GM18499 (cell line): ENCODE measurements around the gene CCDC14.
"Not testable (repeated sequence)": the region's sequence is repeated elsewhere in the genome, so short reads cannot be mapped to it uniquely, and the experiment has no call there.

Experiments used
- ATAC-seq: cut with Tn5 transposase; IDR thresholded peaks from one replicate; pipeline ENCODE4 v1.9.1; 2021; ENCODE audit warnings: moderate number of reproducible peaks; ENCODE audit not compliant: insufficient read depth, unreplicated experiment

Gene CCDC14

GRCh38 chr3:123909785-123910184 is 51.2 kb downstream of the CCDC14 start:
- no peak for ATAC-seq

- ATAC-seq, result no peak
Measured at GRCh38 chr3:123907720-123908119, 53.3 kb downstream of the CCDC14 start.

- ATAC-seq, result no peak
Measured at GRCh38 chr3:123899300-123899865, 61.6 kb downstream of the CCDC14 start.

- ATAC-seq, result no peak
Measured at GRCh38 chr3:123893012-123893411, 68.0 kb downstream of the CCDC14 start.

GRCh38 chr3:123892195-123892594 is 68.8 kb downstream of the CCDC14 start:
- ATAC-seq, result no peak

- not testable (repeated sequence) for ATAC-seq
Measured at GRCh38 chr3:123890991-123891390, 70.0 kb downstream of the CCDC14 start.

- ATAC-seq, result not testable (repeated sequence)
Measured at GRCh38 chr3:123890162-123890561, 70.9 kb downstream of the CCDC14 start.

- no peak for ATAC-seq
Measured at GRCh38 chr3:123884993-123885392, 76.0 kb downstream of the CCDC14 start.

GRCh38 chr3:123884203-123884831 is 76.7 kb downstream of the CCDC14 start, which contains the start of gene MYLK:
TSS of gene MYLK (minus strand) at chr3:123884332. CDS start at chr3:123793841, 90,491 bp downstream.
- ATAC-seq, result no peak

GRCh38 chr3:123883701-123884202 is 77.3 kb downstream of the CCDC14 start:
- ATAC-seq, result no peak

GRCh38 chr3:123883111-123883510 is 77.9 kb downstream of the CCDC14 start:
- no peak for ATAC-seq

GRCh38 chr3:123881771-123882170 is 79.3 kb downstream of the CCDC14 start:
- no peak for ATAC-seq

- no peak for ATAC-seq
Measured at GRCh38 chr3:123880998-123881561, 79.9 kb downstream of the CCDC14 start.

- no peak for ATAC-seq
Measured at GRCh38 chr3:123878807-123879206, 82.2 kb downstream of the CCDC14 start.

GRCh38 chr3:123877965-123878364 is 83.1 kb downstream of the CCDC14 start:
- ATAC-seq, result no peak

- ATAC-seq, result no peak
Measured at GRCh38 chr3:123877466-123877865, 83.6 kb downstream of the CCDC14 start.

GRCh38 chr3:123876858-123877257 is 84.2 kb downstream of the CCDC14 start:
- ATAC-seq, result no peak

GRCh38 chr3:123872621-123873020 is 88.4 kb downstream of the CCDC14 start:
- ATAC-seq, result no peak

GRCh38 chr3:123871946-123872345 is 89.1 kb downstream of the CCDC14 start:
- no peak for ATAC-seq

- ATAC-seq, result no peak
Measured at GRCh38 chr3:123870033-123870432, 91.0 kb downstream of the CCDC14 start.

- ATAC-seq, result no peak
Measured at GRCh38 chr3:123869165-123869564, 91.9 kb downstream of the CCDC14 start.

GRCh38 chr3:123864706-123865105 is 96.3 kb downstream of the CCDC14 start:
- no peak for ATAC-seq
